Measurements from ENCODE around the gene HDAC4.

- TF ChIP-seq CTCF (IDR thresholded peaks at IDR 0.05; ENCODE audit: insufficient read depth, low read length) (no peak), POLR2AphosphoS5 (IDR thresholded peaks at IDR 0.05; ENCODE audit: low read depth) (no peak)
Observed at GRCh38 chr2:239398521-239398921, 2.3 kb downstream of the HDAC4 start.

Data from HL-60 (cell line).